ENCODE data around the gene KRT3.

KRT3 gene

GRCh38 chr12:52774629-52775250 is 21.2 kb downstream of the KRT3 start:
- no peak for DNase-seq (ENCODE audit: low spot score)
- TF ChIP-seq CTCF (IDR thresholded peaks at IDR 0.05; ENCODE audit: extremely low read depth, missing control alignments) = no peak

GRCh38 chr12:52772772-52773171 is 23.1 kb downstream of the KRT3 start:
- TF ChIP-seq CTCF (IDR thresholded peaks at IDR 0.05; ENCODE audit: extremely low read depth, missing control alignments) = no peak
- no peak for DNase-seq (ENCODE audit: low spot score)

GRCh38 chr12:52772188-52772587 is 23.7 kb downstream of the KRT3 start:
- TF ChIP-seq CTCF (IDR thresholded peaks at IDR 0.05; ENCODE audit: extremely low read depth, missing control alignments) = no peak

GRCh38 chr12:52771505-52771904 is 24.4 kb downstream of the KRT3 start:
- no peak for DNase-seq (ENCODE audit: low spot score)
- TF ChIP-seq CTCF (IDR thresholded peaks at IDR 0.05; ENCODE audit: extremely low read depth, missing control alignments) = no peak

More at GRCh38 chr12:52772188-52772587, 23.7 kb downstream of the KRT3 start:
- no peak for DNase-seq (ENCODE audit: low spot score)

GRCh38 chr12:52771088-52771487 is 24.8 kb downstream of the KRT3 start:
- no peak for TF ChIP-seq CTCF (IDR thresholded peaks at IDR 0.05; ENCODE audit: extremely low read depth, missing control alignments)
- DNase-seq (ENCODE audit: low spot score) = no peak

- TF ChIP-seq CTCF (IDR thresholded peaks at IDR 0.05; ENCODE audit: extremely low read depth, missing control alignments) = no peak
Measured at GRCh38 chr12:52769946-52770345, 26.0 kb downstream of the KRT3 start.

GRCh38 chr12:52769354-52769753 is 26.6 kb downstream of the KRT3 start:
- DNase-seq (ENCODE audit: low spot score) = no peak
- TF ChIP-seq CTCF (IDR thresholded peaks at IDR 0.05; ENCODE audit: extremely low read depth, missing control alignments) = no peak

More at GRCh38 chr12:52769946-52770345, 26.0 kb downstream of the KRT3 start:
- no peak for DNase-seq (ENCODE audit: low spot score)

Data from GM20000 (cell line).